SJCRH30 (cell line): ENCODE data around the gene NAT10. TPM values are rescaled to one million over a fixed set of nuclear protein-coding genes. Genes with fewer than 3 reads are reported as not detected.

Source experiments
- DNase-seq, 2 experiments: peaks; one replicate each; pipeline ENCODE4 v3.0.0-alpha.2; 2015 to 2020
- H3K27ac ChIP-seq: fragments of 250-450 bp; sonication (Bioruptor Pico); 2 replicates; pipeline ENCODE4 v1.5.1; 2020; ENCODE audit warnings: mild to moderate bottlenecking, moderate library complexity
- H3K27me3 ChIP-seq: fragments of 250-450 bp; sonication (Bioruptor Pico); 2 replicates; pipeline ENCODE4 v1.5.1; 2020; ENCODE audit warnings: mild to moderate bottlenecking, moderate library complexity
- H3K36me3 ChIP-seq: fragments of 250-450 bp; sonication (Bioruptor Pico); 2 replicates; pipeline ENCODE4 v1.5.1; 2020; ENCODE audit warnings: mild to moderate bottlenecking, moderate library complexity
- H3K4me1 ChIP-seq: fragments of 250-450 bp; sonication (Bioruptor Pico); 2 replicates; pipeline ENCODE4 v1.5.1; 2020; ENCODE audit warnings: mild to moderate bottlenecking, moderate library complexity
- H3K4me3 ChIP-seq: fragments of 250-450 bp; sonication (Bioruptor Pico); 2 replicates; pipeline ENCODE4 v1.5.1; 2020; ENCODE audit warnings: mild to moderate bottlenecking, moderate library complexity
- H3K9me3 ChIP-seq: fragments of 250-450 bp; sonication (Bioruptor Pico); replicated peaks from 2 replicates; pipeline ENCODE4 v1.5.1; 2020; ENCODE audit warnings: mild to moderate bottlenecking, moderate library complexity
- total RNA-seq: library from RNA; depleted of rRNA; stranded (reverse); fragments of >200 nt; shearing (Covaris generic); gene quantifications from 2 replicates; pipeline ENCODE4 v1.2.3, GENCODE V29; 2014

Gene NAT10
- total RNA-seq, 1 experiment from 2014 or later, result 50.2 TPM

GRCh38 chr11:34150494-34151151 is 45.2 kb downstream of the NAT10 start:
- Histone ChIP-seq H3K27ac (no peak overlapping the region), H3K4me1 (no peaks in the 10 kb centered on the region), H3K27me3 (no peaks in the 10 kb centered on the region), H3K4me3 (no peak overlapping the region), H3K36me3 (peaks cover 19% of the 10 kb centered on the region), H3K9me3 (no peaks in the 10 kb centered on the region)
- no peak for DNase-seq

- no peak overlapping the region for H3K27ac ChIP-seq
- no peaks in the 10 kb centered on the region for H3K4me1 ChIP-seq
- DNase-seq, result no peak
- no peaks in the 10 kb centered on the region for H3K27me3 ChIP-seq
- H3K9me3 ChIP-seq, result no peaks in the 10 kb centered on the region
- H3K4me3 ChIP-seq, result no peak overlapping the region
- peaks cover 16% of the 10 kb centered on the region for H3K36me3 ChIP-seq
Observed at GRCh38 chr11:34151166-34151565, 45.7 kb downstream of the NAT10 start.

DNA sequence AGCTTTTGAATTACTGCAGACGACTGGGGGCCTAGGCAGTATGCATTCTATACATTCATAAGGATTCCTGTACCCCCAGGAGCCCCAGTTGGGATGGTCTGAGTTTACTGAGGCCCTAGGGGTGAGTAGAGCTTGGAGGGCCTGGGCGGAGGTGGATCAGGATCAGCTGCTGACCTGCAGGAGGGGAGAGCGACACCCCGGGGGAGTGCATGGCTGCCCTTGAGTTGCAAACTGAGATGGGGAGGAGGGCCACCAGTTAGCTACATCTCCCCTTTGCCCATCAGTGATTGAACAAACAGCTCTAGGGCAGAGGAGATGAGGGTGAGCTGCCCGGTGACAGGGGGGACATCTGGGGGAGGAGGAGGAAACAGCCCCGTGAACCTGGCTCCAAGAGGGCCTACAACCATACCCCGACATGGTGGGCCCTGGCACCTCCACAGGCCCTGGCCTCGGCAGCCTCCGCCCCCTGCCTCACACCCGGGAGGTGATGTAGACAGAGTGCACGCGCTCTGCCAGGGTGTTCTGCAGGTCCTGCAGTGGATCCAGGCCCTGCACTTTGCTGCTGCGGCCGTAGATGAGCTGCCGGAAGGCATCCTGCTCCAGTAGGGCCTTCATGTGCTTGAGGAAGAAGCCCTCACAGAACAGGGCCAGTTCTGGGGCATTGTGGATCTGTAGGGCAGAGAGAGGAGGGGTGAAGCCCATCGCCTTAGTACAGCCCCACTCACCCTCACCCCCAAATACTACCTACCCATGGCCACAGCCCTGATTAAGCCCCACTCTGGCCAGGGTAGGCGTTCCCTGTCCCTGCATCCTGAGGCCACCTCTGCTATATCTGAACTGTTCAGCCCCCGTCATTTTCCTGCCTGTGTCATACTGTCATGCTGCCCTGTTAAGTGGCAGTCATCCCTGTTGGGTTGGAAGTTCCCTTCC is 46.8 kb downstream of the NAT10 start:
- Histone ChIP-seq H3K4me3 (no peak overlapping the region), H3K4me1 (no peaks in the 10 kb centered on the region), H3K27me3 (no peaks in the 10 kb centered on the region), H3K36me3 (peaks cover 15% of the 10 kb centered on the region), H3K9me3 (no peaks in the 10 kb centered on the region), H3K27ac (no peak overlapping the region)
- DNase-seq, result no peak

- Histone ChIP-seq H3K36me3 (no peaks in the 10 kb centered on the region; the same call in 1 of the 2 replicates), H3K4me3 (no peak overlapping the region), H3K27ac (no peak overlapping the region), H3K27me3 (no peaks in the 10 kb centered on the region), H3K9me3 (no peaks in the 10 kb centered on the region), H3K4me1 (no peaks in the 10 kb centered on the region)
- DNase-seq, result no peak
Observed at GRCh38 chr11:34154059-34154875, 48.8 kb downstream of the NAT10 start.

GRCh38 chr11:34155057-34155756 is 49.8 kb downstream of the NAT10 start:
- Histone ChIP-seq H3K36me3 (no peaks in the 10 kb centered on the region), H3K4me1 (no peaks in the 10 kb centered on the region), H3K27ac (no peak overlapping the region), H3K4me3 (no peak overlapping the region), H3K27me3 (no peaks in the 10 kb centered on the region), H3K9me3 (no peaks in the 10 kb centered on the region)
- DNase-seq, result no peak

DNA sequence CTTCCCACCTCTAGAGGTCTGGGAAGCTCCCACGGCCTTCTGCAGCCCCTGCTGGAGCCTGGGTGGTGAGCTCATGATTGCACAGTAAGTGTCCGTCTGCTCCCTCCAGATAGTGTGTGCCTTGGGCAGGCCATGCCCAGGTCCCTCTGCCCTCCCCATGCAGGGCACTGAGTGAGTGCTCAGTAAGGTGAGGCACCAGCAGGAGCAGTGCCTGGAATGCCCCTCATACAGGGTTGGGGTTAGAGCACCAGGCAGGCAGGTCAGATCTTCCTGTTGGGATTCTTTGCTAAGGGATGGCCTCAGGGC is 50.3 kb downstream of the NAT10 start:
- no peaks in the 10 kb centered on the region for H3K27me3 ChIP-seq
- H3K36me3 ChIP-seq, result no peaks in the 10 kb centered on the region
- DNase-seq, result no peak
- H3K27ac ChIP-seq, result no peak overlapping the region
- no peak overlapping the region for H3K4me3 ChIP-seq
- no peaks in the 10 kb centered on the region for H3K4me1 ChIP-seq
- H3K9me3 ChIP-seq, result no peaks in the 10 kb centered on the region

GRCh38 chr11:34157163-34157562 is 51.7 kb downstream of the NAT10 start:
- H3K4me3 ChIP-seq, result no peak overlapping the region
- no peaks in the 10 kb centered on the region for H3K4me1 ChIP-seq
- no peaks in the 10 kb centered on the region for H3K27me3 ChIP-seq
- no peaks in the 10 kb centered on the region for H3K9me3 ChIP-seq
- DNase-seq, result no peak
- no peaks in the 10 kb centered on the region for H3K36me3 ChIP-seq
- H3K27ac ChIP-seq, result no peak overlapping the region

DNA sequence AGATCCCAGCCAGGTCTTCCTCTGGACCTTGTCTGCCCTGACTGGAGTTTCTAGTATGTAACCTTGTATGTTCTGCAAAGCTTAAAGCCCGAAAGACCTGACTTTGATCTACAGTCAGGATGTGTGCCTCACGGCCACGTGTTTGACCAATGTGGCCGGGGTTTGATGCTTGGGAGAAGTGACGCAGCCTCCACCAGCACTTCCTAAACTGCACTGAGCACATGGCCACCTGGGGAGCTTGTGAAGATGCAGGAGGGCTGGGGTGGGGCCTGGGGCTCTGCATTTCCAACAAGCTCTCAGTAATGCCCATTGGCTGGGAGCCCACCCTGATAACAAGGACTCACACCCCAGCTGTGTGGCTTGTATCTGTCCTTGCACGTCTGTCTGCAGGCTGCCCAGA is 53.2 kb downstream of the NAT10 start:
- Histone ChIP-seq H3K27me3 (no peaks in the 10 kb centered on the region), H3K4me3 (no peak overlapping the region), H3K27ac (no peak overlapping the region), H3K36me3 (no peaks in the 10 kb centered on the region), H3K9me3 (no peaks in the 10 kb centered on the region), H3K4me1 (no peaks in the 10 kb centered on the region)
- DNase-seq, result no peak

DNA sequence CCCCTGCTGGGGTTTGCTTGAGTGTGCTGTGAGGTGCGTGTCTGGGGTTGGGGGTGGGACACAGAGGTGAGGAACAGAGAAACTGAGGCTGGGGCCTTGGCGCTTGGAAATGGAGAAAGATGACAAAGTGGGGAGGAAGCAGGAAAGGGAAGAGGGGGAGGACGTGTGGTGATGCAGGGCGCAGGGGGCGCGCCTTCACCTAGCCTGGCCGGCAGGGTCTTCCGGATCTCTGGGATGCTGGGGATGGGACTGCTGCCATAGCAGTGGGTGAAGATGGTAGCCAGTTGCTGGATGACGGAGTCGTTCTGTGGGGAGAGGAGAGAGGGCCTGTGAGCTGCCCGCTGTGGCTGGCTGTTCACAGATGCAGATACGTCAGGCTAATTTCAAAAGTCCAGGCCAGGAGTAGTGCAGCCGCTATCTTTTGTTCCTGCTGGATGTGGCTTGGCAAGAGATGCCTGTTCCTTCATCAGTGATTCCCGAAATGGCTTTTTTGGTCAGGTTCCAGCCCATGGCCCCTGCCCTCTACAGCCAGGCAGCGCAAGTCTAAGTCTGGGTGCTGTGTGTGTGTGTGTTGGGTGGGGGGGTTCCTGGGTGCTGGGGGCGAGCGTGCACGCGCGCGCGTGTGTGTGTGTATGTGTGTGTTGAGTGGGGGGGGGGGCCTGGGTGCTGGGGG is 54.8 kb downstream of the NAT10 start:
- no peaks in the 10 kb centered on the region for H3K4me1 ChIP-seq
- H3K9me3 ChIP-seq, result no peaks in the 10 kb centered on the region
- H3K36me3 ChIP-seq, result no peaks in the 10 kb centered on the region
- no peak overlapping the region for H3K27ac ChIP-seq
- H3K27me3 ChIP-seq, result no peaks in the 10 kb centered on the region
- no peak overlapping the region for H3K4me3 ChIP-seq
- no peak for DNase-seq

DNA sequence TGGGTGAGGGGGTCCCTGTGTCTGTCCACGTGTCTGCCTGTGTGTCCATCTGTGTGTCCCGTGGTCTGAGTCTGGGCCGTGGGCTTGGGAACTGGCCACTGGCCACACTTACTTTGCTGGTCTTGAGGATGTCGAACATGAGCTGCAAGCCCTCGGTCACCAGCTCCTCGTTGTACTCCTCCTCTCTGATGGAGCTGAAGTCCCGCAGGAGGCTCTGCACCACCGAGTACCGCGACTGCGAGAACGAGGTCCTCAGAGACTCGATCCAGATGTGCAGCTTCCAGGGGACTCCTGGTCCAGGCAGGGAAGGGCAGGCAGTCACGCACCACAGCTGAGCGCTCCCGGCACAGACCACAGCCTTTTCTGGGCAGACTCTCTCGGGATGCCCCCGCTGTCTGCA is 55.4 kb downstream of the NAT10 start:
- no peaks in the 10 kb centered on the region for H3K4me1 ChIP-seq
- H3K27ac ChIP-seq, result no peak overlapping the region

DNA sequence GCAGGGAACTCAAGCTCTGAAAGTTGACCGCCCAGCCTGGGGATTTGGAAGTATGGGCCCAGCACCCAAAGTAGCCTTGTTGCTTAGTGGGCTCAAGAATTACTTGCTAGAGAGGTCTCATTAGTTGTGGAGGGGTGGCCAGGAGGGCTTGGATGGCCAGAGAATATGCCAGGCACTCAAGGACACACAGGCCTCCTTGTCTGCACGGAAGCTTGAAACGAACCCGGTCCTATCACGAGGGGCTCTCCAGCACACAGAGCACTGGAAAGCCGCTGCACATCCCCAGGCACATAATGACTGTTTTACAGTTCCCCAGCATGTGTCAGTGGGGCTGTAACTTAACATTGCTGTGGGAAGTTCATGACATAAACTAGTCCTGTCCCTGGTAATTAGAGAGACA is 55.9 kb downstream of the NAT10 start:
- H3K4me1 ChIP-seq, result no peaks in the 10 kb centered on the region
- no peak for DNase-seq

More for the DNA sequence above, 55.4 kb downstream of the NAT10 start:
- DNase-seq, result no peak
- Histone ChIP-seq H3K36me3 (no peaks in the 10 kb centered on the region), H3K9me3 (no peaks in the 10 kb centered on the region), H3K4me3 (no peak overlapping the region), H3K27me3 (no peaks in the 10 kb centered on the region)

GRCh38 chr11:34161812-34162492 is 56.5 kb downstream of the NAT10 start:
- no peaks in the 10 kb centered on the region for H3K9me3 ChIP-seq
- H3K36me3 ChIP-seq, result no peaks in the 10 kb centered on the region
- H3K4me3 ChIP-seq, result no peak overlapping the region
- DNase-seq, result no peak
- no peaks in the 10 kb centered on the region for H3K4me1 ChIP-seq
- H3K27me3 ChIP-seq, result no peaks in the 10 kb centered on the region
- no peak overlapping the region for H3K27ac ChIP-seq

More for the DNA sequence above, 55.9 kb downstream of the NAT10 start:
- Histone ChIP-seq H3K27me3 (no peaks in the 10 kb centered on the region), H3K36me3 (no peaks in the 10 kb centered on the region), H3K27ac (no peak overlapping the region), H3K4me3 (no peak overlapping the region), H3K9me3 (no peaks in the 10 kb centered on the region)

DNA sequence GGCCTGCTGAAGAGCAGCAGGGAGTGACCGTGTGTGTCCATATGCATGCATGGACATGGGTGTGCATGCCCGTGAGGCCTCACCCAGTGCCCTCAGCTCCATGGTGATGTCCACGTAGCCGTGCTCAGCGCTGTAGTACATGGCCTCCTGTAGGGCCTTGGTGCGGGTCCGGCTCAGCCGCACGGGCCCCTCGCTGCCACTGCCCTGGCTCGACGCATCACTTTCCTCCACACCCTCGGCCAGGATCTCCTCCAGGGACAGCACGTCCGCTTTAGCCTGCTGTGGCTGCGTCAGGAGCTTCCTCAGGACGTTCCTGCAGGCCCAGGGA is 57.0 kb downstream of the NAT10 start:
- Histone ChIP-seq H3K4me3 (no peak overlapping the region), H3K36me3 (no peaks in the 10 kb centered on the region), H3K27ac (no peak overlapping the region), H3K27me3 (no peaks in the 10 kb centered on the region), H3K4me1 (no peaks in the 10 kb centered on the region), H3K9me3 (no peaks in the 10 kb centered on the region)
- no peak for DNase-seq

DNA sequence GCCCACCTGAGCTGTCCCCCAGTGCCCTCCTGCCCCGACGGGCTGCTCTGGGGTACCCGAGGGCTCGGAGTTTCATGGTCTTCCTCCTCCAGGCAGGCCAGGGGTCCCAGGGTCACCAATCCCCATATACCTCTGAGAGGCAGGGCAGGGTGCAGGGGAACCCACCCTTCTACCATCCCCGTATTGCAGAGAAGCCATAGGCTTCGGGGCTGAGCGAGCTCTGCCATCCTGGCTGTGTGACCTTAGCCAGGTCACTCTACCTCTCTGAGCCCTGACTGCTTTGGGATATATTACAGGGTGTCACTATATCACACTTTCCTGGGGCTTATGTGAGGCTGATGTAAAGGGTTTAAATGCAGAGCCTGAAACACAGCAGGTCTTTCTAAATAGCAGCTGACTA is 57.4 kb downstream of the NAT10 start:
- Histone ChIP-seq H3K27me3 (no peaks in the 10 kb centered on the region), H3K9me3 (no peaks in the 10 kb centered on the region), H3K27ac (no peak overlapping the region), H3K4me1 (no peaks in the 10 kb centered on the region), H3K4me3 (no peak overlapping the region), H3K36me3 (no peaks in the 10 kb centered on the region)
- no peak for DNase-seq
